ENCODE data around the gene TMEM9. TPM values are rescaled to one million over a fixed set of nuclear protein-coding genes. Genes with fewer than 3 reads are reported as not detected.

Gene TMEM9
- total and polyA plus RNA-seq, 2 of the 8 experiments (the other 6 are each of a cell fraction or from before 2014, with no cell fraction given): 79.9 to 181 TPM

DNA sequence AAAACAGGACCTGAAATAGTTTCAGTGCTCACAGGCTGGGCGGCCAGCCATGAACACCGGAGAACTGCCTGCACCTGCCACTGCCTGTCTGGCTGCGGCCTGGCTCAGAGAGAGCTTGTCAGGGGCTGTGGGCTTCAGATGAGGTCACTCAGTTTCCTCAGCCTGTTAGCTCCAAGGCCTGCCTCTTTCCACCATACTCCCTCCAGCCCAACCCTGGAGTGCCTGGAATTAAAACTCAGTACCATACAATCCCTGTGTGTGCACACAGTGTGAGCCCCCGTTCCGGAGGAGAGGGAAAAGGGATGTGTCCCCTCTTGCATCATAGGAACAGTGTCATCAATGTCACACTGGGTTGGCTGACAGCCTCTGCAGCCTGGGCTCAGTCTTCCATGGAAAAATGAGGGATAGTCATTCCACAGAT lies 58.2 kb downstream of the TMEM9 start:
- no peak for FAIRE-seq
- H2AFZ ChIP-seq (ENCODE audit: low read length): no peak overlapping the region
- ChIA-PET CTCF (ENCODE audit: partially characterized antibody) (interaction anchor here (0.7 to 9.1 kb wide), 10 partner anchors 8 to 487 kb away, joined by 3 to 92 read pairs (median 4); no protein-coding TSS in a partner anchor), POLR2A (ENCODE audit: partially characterized antibody) (interaction anchor here (0.9 kb wide), 1 partner anchor 74 kb away, joined by 3 read pairs; no protein-coding TSS in a partner anchor)
- H3K79me2 ChIP-seq (ENCODE audit: control insufficient read depth in 1 of 2, insufficient read depth in 2 of 2, low read length in 2 of 2): no peaks in the 10 kb centered on the region
- H3K27me3 ChIP-seq (replicated peaks in 1 of 4; ENCODE audit: control insufficient read depth in 3 of 4, extremely low read depth in 1 of 4, insufficient read depth in 3 of 4, low read length in 3 of 4): 0 out of 7 replicates have a peak, but pooled peaks cover 0 to 1% (median 0%) of the 10 kb centered on the region in 4 experiments
- H3K9me3 ChIP-seq (ENCODE audit: insufficient read depth in 2 of 2, low read depth in 1 of 2, low read length in 1 of 2): no peaks in the 10 kb centered on the region
- no peak overlapping the region for H2BK15ac ChIP-seq (ENCODE audit: low read length)
- H3K4ac ChIP-seq (replicated peaks; ENCODE audit: insufficient read length, low read depth, low read length): no peak overlapping the region
- 84% methylated on average over 5 of the region's 5 CpGs; no CpG with 5 or more reads in 1 of the 2 experiments for WGBS, 2 experiments (ENCODE audit: extremely low coverage in 1 of 2, insufficient coverage in 1 of 2, insufficient read length in 1 of 2, insufficient replicate concordance in 2 of 2, low coverage in 1 of 2, low lambda C conversion rate in 2 of 2, missing lambda C conversion rate in 1 of 2)
- no peaks in the 10 kb centered on the region for H3K79me1 ChIP-seq (ENCODE audit: low read depth, low read length)
- no peak overlapping the region for H3K4me3 ChIP-seq (ENCODE audit: extremely low read depth in 1 of 4, insufficient read depth in 2 of 4, low read depth in 3 of 4, low read length in 4 of 4)
- H3K23ac ChIP-seq (ENCODE audit: insufficient read length): no peak overlapping the region
- no peak overlapping the region for H4K8ac ChIP-seq (ENCODE audit: extremely low read depth, insufficient read depth, low read length)
- H2BK20ac ChIP-seq (ENCODE audit: low read length): no peak overlapping the region
- H3K4me1 ChIP-seq (replicated peaks in 1 of 4; ENCODE audit: control insufficient read depth in 3 of 4, insufficient read depth in 4 of 4, low read length in 3 of 4): peaks cover 0 to 3% (median 0%) of the 10 kb centered on the region in 4 experiments; a peak in 1 of 7 replicates
- H3K27ac ChIP-seq (ENCODE audit: low read depth, low read length): no peak overlapping the region
- no peak overlapping the region for H2AK5ac ChIP-seq (ENCODE audit: low read depth, low read length)
- H2BK12ac ChIP-seq (ENCODE audit: low read depth, low read length): no peak overlapping the region
- DNase-seq (ENCODE audit: low read depth in 1 of 2, low spot score in 2 of 2): no peak
- H2BK5ac ChIP-seq (ENCODE audit: low read depth, low read length): no peak overlapping the region
- no peak overlapping the region for H3K56ac ChIP-seq (replicated peaks; ENCODE audit: insufficient read length, low read depth, low read length)
- no peak overlapping the region for H3K9ac ChIP-seq (replicated peaks in 1 of 4; ENCODE audit: extremely low read depth in 1 of 4, low read depth in 3 of 4, low read length in 3 of 4)
- H4K20me1 ChIP-seq (replicated peaks in 1 of 2; ENCODE audit: control insufficient read depth in 1 of 2, insufficient read depth in 2 of 2, low read length in 2 of 2): no peaks in the 10 kb centered on the region
- no peak overlapping the region for H2BK120ac ChIP-seq (replicated peaks; ENCODE audit: low read depth, low read length)
- no peak overlapping the region for H3K14ac ChIP-seq (ENCODE audit: insufficient read length)
- no peak overlapping the region for H3K18ac ChIP-seq (ENCODE audit: extremely low read depth, low read length)
- H3K4me2 ChIP-seq (ENCODE audit: insufficient read depth in 1 of 2, low read depth in 2 of 2, low read length in 2 of 2): no peak overlapping the region
- no peaks in the 10 kb centered on the region for H3K23me2 ChIP-seq (ENCODE audit: low read depth, low read length)
- H4K91ac ChIP-seq (replicated peaks; ENCODE audit: insufficient read length, low read length): no peak overlapping the region
- no peaks in the 10 kb centered on the region for H3K36me3 ChIP-seq (ENCODE audit: control insufficient read depth in 2 of 4, insufficient read depth in 4 of 4, low read length in 3 of 4)
- H4K5ac ChIP-seq (ENCODE audit: insufficient read length, low read depth, low read length): no peak overlapping the region
- TF ChIP-seq HDAC6 (IDR thresholded peaks at IDR 0.05; ENCODE audit: low read depth, low read length): no peak
- no peak for TF ChIP-seq JUN (IDR thresholded peaks at IDR 0.05; ENCODE audit: low read depth, low read length)
- TF ChIP-seq JUND (IDR thresholded peaks at IDR 0.05; ENCODE audit: low read length): no peak
- no peak for TF ChIP-seq TAF7 (optimal IDR thresholded peaks at IDR 0.05; ENCODE audit: borderline replicate concordance, low read depth, low read length)
- no peak for TF ChIP-seq SIRT6 (IDR thresholded peaks at IDR 0.05; ENCODE audit: low read length)
- TF ChIP-seq, protein P1, sequence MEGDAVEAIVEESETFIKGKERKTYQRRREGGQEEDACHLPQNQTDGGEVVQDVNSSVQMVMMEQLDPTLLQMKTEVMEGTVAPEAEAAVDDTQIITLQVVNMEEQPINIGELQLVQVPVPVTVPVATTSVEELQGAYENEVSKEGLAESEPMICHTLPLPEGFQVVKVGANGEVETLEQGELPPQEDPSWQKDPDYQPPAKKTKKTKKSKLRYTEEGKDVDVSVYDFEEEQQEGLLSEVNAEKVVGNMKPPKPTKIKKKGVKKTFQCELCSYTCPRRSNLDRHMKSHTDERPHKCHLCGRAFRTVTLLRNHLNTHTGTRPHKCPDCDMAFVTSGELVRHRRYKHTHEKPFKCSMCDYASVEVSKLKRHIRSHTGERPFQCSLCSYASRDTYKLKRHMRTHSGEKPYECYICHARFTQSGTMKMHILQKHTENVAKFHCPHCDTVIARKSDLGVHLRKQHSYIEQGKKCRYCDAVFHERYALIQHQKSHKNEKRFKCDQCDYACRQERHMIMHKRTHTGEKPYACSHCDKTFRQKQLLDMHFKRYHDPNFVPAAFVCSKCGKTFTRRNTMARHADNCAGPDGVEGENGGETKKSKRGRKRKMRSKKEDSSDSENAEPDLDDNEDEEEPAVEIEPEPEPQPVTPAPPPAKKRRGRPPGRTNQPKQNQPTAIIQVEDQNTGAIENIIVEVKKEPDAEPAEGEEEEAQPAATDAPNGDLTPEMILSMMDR (IDR thresholded peaks at IDR 0.05; ENCODE audit: control extremely low read depth in 1 of 3, insufficient read depth in 1 of 3, low read depth in 1 of 3, low read length in 3 of 3): no peak
- TF ChIP-seq, protein P2, sequence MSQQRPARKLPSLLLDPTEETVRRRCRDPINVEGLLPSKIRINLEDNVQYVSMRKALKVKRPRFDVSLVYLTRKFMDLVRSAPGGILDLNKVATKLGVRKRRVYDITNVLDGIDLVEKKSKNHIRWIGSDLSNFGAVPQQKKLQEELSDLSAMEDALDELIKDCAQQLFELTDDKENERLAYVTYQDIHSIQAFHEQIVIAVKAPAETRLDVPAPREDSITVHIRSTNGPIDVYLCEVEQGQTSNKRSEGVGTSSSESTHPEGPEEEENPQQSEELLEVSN (IDR thresholded peaks at IDR 0.05): no peak
- no peak for TF ChIP-seq MAFK (IDR thresholded peaks at IDR 0.05; ENCODE audit: low read depth, low read length)
- no peak for TF ChIP-seq EP300 (IDR thresholded peaks at IDR 0.05; ENCODE audit: borderline replicate concordance in 1 of 2, low read depth in 2 of 2, low read length in 2 of 2)
- TF ChIP-seq SP1 (IDR thresholded peaks at IDR 0.05; ENCODE audit: low read depth, low read length): no peak
- TF ChIP-seq EGR1 (IDR thresholded peaks at IDR 0.05; ENCODE audit: borderline replicate concordance, low read depth, low read length): no peak
